Measurements from ENCODE around the gene SH2D4B. TPM values are rescaled to one million over a fixed set of nuclear protein-coding genes. Genes with fewer than 3 reads are reported as not detected.

SH2D4B gene
- total and polyA plus RNA-seq, 2 experiments from 2014 or later = not detected

GRCh38 chr10:80506836-80507487 lies 30.7 kb upstream of the SH2D4B start:
- Histone ChIP-seq H3K4me3 (no peak overlapping the region), H2AFZ (no peak overlapping the region), H4K20me1 (ENCODE audit: insufficient read depth, poor library complexity, severe bottlenecking) (peaks cover 13% of the 10 kb centered on the region), H3K79me2 (peaks cover 65% of the 10 kb centered on the region), H3K9me2 (replicated peaks; ENCODE audit: insufficient read depth) (no peaks in the 10 kb centered on the region), H3K9me3 (ENCODE audit: low read depth) (no peaks in the 10 kb centered on the region), H3K27me3 (no peaks in the 10 kb centered on the region), H3K4me2 (peak overlapping the region; percentile 4), H3K36me3 (replicated peaks; ENCODE audit: insufficient read depth, low read depth) (no peaks in the 10 kb centered on the region), H3K27ac (peak overlapping the region; percentile 96), H3K4me1 (ENCODE audit: insufficient read depth) (peaks cover 52% of the 10 kb centered on the region)
- TF ChIP-seq, protein P1, sequence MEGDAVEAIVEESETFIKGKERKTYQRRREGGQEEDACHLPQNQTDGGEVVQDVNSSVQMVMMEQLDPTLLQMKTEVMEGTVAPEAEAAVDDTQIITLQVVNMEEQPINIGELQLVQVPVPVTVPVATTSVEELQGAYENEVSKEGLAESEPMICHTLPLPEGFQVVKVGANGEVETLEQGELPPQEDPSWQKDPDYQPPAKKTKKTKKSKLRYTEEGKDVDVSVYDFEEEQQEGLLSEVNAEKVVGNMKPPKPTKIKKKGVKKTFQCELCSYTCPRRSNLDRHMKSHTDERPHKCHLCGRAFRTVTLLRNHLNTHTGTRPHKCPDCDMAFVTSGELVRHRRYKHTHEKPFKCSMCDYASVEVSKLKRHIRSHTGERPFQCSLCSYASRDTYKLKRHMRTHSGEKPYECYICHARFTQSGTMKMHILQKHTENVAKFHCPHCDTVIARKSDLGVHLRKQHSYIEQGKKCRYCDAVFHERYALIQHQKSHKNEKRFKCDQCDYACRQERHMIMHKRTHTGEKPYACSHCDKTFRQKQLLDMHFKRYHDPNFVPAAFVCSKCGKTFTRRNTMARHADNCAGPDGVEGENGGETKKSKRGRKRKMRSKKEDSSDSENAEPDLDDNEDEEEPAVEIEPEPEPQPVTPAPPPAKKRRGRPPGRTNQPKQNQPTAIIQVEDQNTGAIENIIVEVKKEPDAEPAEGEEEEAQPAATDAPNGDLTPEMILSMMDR (IDR thresholded peaks at IDR 0.05; ENCODE audit: poor library complexity) = no peak
- no peak for TF ChIP-seq EZH2 (IDR thresholded peaks at IDR 0.05; ENCODE audit: borderline replicate concordance)
- no peak for TF ChIP-seq EZH2phosphoT487 (IDR thresholded peaks at IDR 0.05; ENCODE audit: low read depth, severe bottlenecking, unreplicated experiment)
- 80% methylated on average over 13 of the region's 13 CpGs for WGBS (ENCODE audit: low lambda C conversion rate, missing lambda C conversion rate)
- DNase-seq (ENCODE audit: low spot score) = no peak

- no peaks in the 10 kb centered on the region for H3K9me2 ChIP-seq (replicated peaks; ENCODE audit: insufficient read depth)
- DNase-seq (ENCODE audit: low spot score) = no peak
- no peak overlapping the region for H2AFZ ChIP-seq
- H3K4me3 ChIP-seq = no peak overlapping the region
- peaks cover 34% of the 10 kb centered on the region for H3K4me1 ChIP-seq (ENCODE audit: insufficient read depth)
- no peaks in the 10 kb centered on the region for H3K9me3 ChIP-seq (ENCODE audit: low read depth)
- no peak overlapping the region for H3K4me2 ChIP-seq
- no peaks in the 10 kb centered on the region for H3K27me3 ChIP-seq
- no peak overlapping the region for H3K27ac ChIP-seq
- WGBS (ENCODE audit: low lambda C conversion rate, missing lambda C conversion rate) = 97% methylated on average over 8 of the region's 8 CpGs
- peaks cover 44% of the 10 kb centered on the region for H3K79me2 ChIP-seq
- peaks cover 6% of the 10 kb centered on the region for H3K36me3 ChIP-seq (replicated peaks; ENCODE audit: insufficient read depth, low read depth)
- H4K20me1 ChIP-seq (ENCODE audit: insufficient read depth, poor library complexity, severe bottlenecking) = peaks cover 3% of the 10 kb centered on the region
- TF ChIP-seq EZH2 (IDR thresholded peaks at IDR 0.05; ENCODE audit: borderline replicate concordance) (no peak), EZH2phosphoT487 (IDR thresholded peaks at IDR 0.05; ENCODE audit: low read depth, severe bottlenecking, unreplicated experiment) (no peak)
- TF ChIP-seq, protein P1 (IDR thresholded peaks at IDR 0.05; ENCODE audit: poor library complexity) = no peak
Observed at GRCh38 chr10:80509108-80509402, 28.6 kb upstream of the SH2D4B start.

- H3K36me3 ChIP-seq (replicated peaks; ENCODE audit: insufficient read depth, low read depth) = peaks cover 7% of the 10 kb centered on the region
- H4K20me1 ChIP-seq (ENCODE audit: insufficient read depth, poor library complexity, severe bottlenecking) = no peaks in the 10 kb centered on the region
- no peak overlapping the region for H3K27ac ChIP-seq
- 79% methylated on average over 15 of the region's 18 CpGs for WGBS (ENCODE audit: low lambda C conversion rate, missing lambda C conversion rate)
- H3K9me3 ChIP-seq (ENCODE audit: low read depth) = no peaks in the 10 kb centered on the region
- no peak for DNase-seq (ENCODE audit: low spot score)
- no peaks in the 10 kb centered on the region for H3K9me2 ChIP-seq (replicated peaks; ENCODE audit: insufficient read depth)
- no peak overlapping the region for H3K4me2 ChIP-seq
- peaks cover 43% of the 10 kb centered on the region for H3K79me2 ChIP-seq
- H2AFZ ChIP-seq = no peak overlapping the region
- H3K27me3 ChIP-seq = no peaks in the 10 kb centered on the region
- no peak for TF ChIP-seq EZH2 (IDR thresholded peaks at IDR 0.05; ENCODE audit: borderline replicate concordance)
- TF ChIP-seq, protein P1 (IDR thresholded peaks at IDR 0.05; ENCODE audit: poor library complexity) = no peak
- TF ChIP-seq EZH2phosphoT487 (IDR thresholded peaks at IDR 0.05; ENCODE audit: low read depth, severe bottlenecking, unreplicated experiment) = no peak
- H3K4me3 ChIP-seq = no peak overlapping the region
- peaks cover 28% of the 10 kb centered on the region for H3K4me1 ChIP-seq (ENCODE audit: insufficient read depth)
Observed at GRCh38 chr10:80509403-80510161, 28.1 kb upstream of the SH2D4B start.

All from hepatocyte (in vitro differentiated cells).